Mesothelial cell of epicardium (in vitro differentiated cells): ENCODE measurements around the gene TRPC3. TPM values are rescaled to one million over a fixed set of nuclear protein-coding genes. Genes with fewer than 3 reads are reported as not detected.
A peak's percentile ranks its signal among the peaks of the same experiment; 100 is the strongest.

ENCODE experiments used
- DNase-seq, 2 experiments: peaks; one replicate each; pipeline ENCODE4 v3.0.0; 2021; ENCODE audit warnings: low spot score in 2 of 2; ENCODE audit not compliant: unreplicated experiment in 2 of 2
- H3K27ac Mint-ChIP-seq: 2 replicates; pipeline ENCODE4 v1.8.0; 2021; ENCODE audit warnings: mixed read lengths
- H3K27me3 Mint-ChIP-seq: 2 replicates; pipeline ENCODE4 v1.8.0; 2021; ENCODE audit warnings: low read depth, mixed read lengths
- H3K36me3 Mint-ChIP-seq: 2 replicates; pipeline ENCODE4 v1.8.0; 2021; ENCODE audit warnings: mixed read lengths
- H3K4me1 Mint-ChIP-seq: 2 replicates; pipeline ENCODE4 v1.8.0; 2021; ENCODE audit warnings: mixed read lengths
- H3K4me3 Mint-ChIP-seq: 2 replicates; pipeline ENCODE4 v1.8.0; 2021; ENCODE audit warnings: mild to moderate bottlenecking, moderate library complexity, mixed read lengths
- H3K9me3 Mint-ChIP-seq: 2 replicates; pipeline ENCODE4 v1.8.0; 2021; ENCODE audit warnings: mixed read lengths
- CTCF ChIP-seq: fragments of 200-600 bp; sonication (generic); IDR thresholded peaks from one replicate; pipeline ENCODE4 v1.5.0; 2021; ENCODE audit warnings: antibody characterized with exemption; ENCODE audit not compliant: unreplicated experiment
- total RNA-seq: library from RNA; stranded (reverse); gene quantifications from 3 replicates; pipeline ENCODE4 v1.2.1, GENCODE V29; 2021

TRPC3 gene
- total RNA-seq, 1 donor from 2014 or later, result 0.29 TPM

- DNase-seq, result no peak
- Mint-ChIP-seq H3K27me3 (peaks cover 25% of the 10 kb centered on the region), H3K27ac (no peak overlapping the region), H3K4me3 (no peak overlapping the region), H3K9me3 (no peaks in the 10 kb centered on the region), H3K4me1 (no peaks in the 10 kb centered on the region), H3K36me3 (no peaks in the 10 kb centered on the region)
- no peak for TF ChIP-seq CTCF
Measured at GRCh38 chr4:121877041-121877773, 74.7 kb downstream of the TRPC3 start.

- Mint-ChIP-seq H3K4me1 (no peaks in the 10 kb centered on the region), H3K36me3 (no peaks in the 10 kb centered on the region), H3K27me3 (peaks cover 16% of the 10 kb centered on the region), H3K9me3 (no peaks in the 10 kb centered on the region), H3K4me3 (no peak overlapping the region), H3K27ac (no peak overlapping the region)
- no peak for TF ChIP-seq CTCF
- DNase-seq, result no peak
Measured at GRCh38 chr4:121876070-121876469, 75.8 kb downstream of the TRPC3 start.

- Mint-ChIP-seq H3K27ac (no peak overlapping the region), H3K9me3 (no peaks in the 10 kb centered on the region), H3K4me3 (no peak overlapping the region), H3K27me3 (peaks cover 16% of the 10 kb centered on the region), H3K36me3 (no peaks in the 10 kb centered on the region), H3K4me1 (no peaks in the 10 kb centered on the region)
- DNase-seq, result no peak
- no peak for TF ChIP-seq CTCF
Measured at GRCh38 chr4:121875652-121876051, 76.2 kb downstream of the TRPC3 start.

- no peak for TF ChIP-seq CTCF
- no peaks in the 10 kb centered on the region for H3K36me3 Mint-ChIP-seq
- no peaks in the 10 kb centered on the region for H3K9me3 Mint-ChIP-seq
Measured at GRCh38 chr4:121873604-121874003, 78.3 kb downstream of the TRPC3 start.

GRCh38 chr4:121869841-121870822 is 81.7 kb downstream of the TRPC3 start, which contains the start of gene BBS7:
Gene BBS7 (minus strand): TSS chr4:121870474. CDS start chr4:121870313, 161 bp downstream.
- H3K9me3 Mint-ChIP-seq, result peaks cover 19% of the 10 kb centered on the region
- peaks cover 10% of the 10 kb centered on the region for H3K4me1 Mint-ChIP-seq
- H3K27ac Mint-ChIP-seq, result peak within 1 kb of the TSS; percentile 98
- no peak for TF ChIP-seq CTCF
- H3K4me3 Mint-ChIP-seq, result peak within 1 kb of the TSS; percentile 98
- DNase-seq, result peak; percentile 94 to 98
- peaks cover 21% of the 10 kb centered on the region for H3K36me3 Mint-ChIP-seq
- H3K27me3 Mint-ChIP-seq, result no peaks in the 10 kb centered on the region

More at GRCh38 chr4:121873604-121874003, 78.3 kb downstream of the TRPC3 start:
- no peak overlapping the region for H3K4me3 Mint-ChIP-seq
- DNase-seq, result no peak
- H3K4me1 Mint-ChIP-seq, result peaks cover 10% of the 10 kb centered on the region
- H3K27me3 Mint-ChIP-seq, result peaks cover 9% of the 10 kb centered on the region
- no peak overlapping the region for H3K27ac Mint-ChIP-seq
